Caco-2 (cell line): Measurements from ENCODE around the gene IL22RA1. TPM values are rescaled to one million over a fixed set of nuclear protein-coding genes. Genes with fewer than 3 reads are reported as not detected.
A peak's percentile ranks its signal among the peaks of the same experiment; 100 is the strongest.

Experiments
- BruUV-seq: library from RNA; stranded (reverse); fragments of 400-500 nt; replicated peaks from 2 replicates; lab custom pipeline; 2021; lab: Mats Ljungman, UMichigan
- CTCF ChIA-PET: fragments of 300-600 bp; sonication (Branson Sonifier 250); formaldehyde crosslinking; loops from one replicate; lab custom pipeline; 2022; ENCODE audit warnings: antibody characterized with exemption; lab: Charles Lee
- POLR2A ChIA-PET: fragments of 300-600 bp; sonication (Branson Sonifier 250); formaldehyde crosslinking; loops from one replicate; lab custom pipeline; 2022; ENCODE audit warnings: antibody characterized with exemption; lab: Charles Lee
- DNase-seq, 2 experiments: peaks; one replicate each; pipeline versions ENCODE4 v3.0.0 to v3.0.0-alpha.2; 2020 to 2022
- H3K27me3 ChIP-seq: replicated peaks from 2 replicates; pipeline ENCODE4 v1.6.0; 2011; ENCODE audit warnings: low read length; ENCODE audit not compliant: control insufficient read depth, insufficient read depth
- H3K36me3 ChIP-seq: 2 replicates; pipeline ENCODE4 v1.5.1; 2011; ENCODE audit warnings: low read length; ENCODE audit not compliant: control insufficient read depth, insufficient read depth
- H3K4me1 ChIP-seq: fragments of 250-450 bp; sonication (Bioruptor Pico); 2 replicates; pipeline ENCODE4 v1.5.1; 2020; ENCODE audit warnings: mild to moderate bottlenecking
- H3K4me3 ChIP-seq: 2 replicates; pipeline ENCODE4 v1.5.1; 2011; ENCODE audit warnings: low read depth, mild to moderate bottlenecking, control low read depth, low read length
- H3K9me3 ChIP-seq: fragments of 250-450 bp; sonication (Bioruptor Pico); 2 replicates; pipeline ENCODE4 v1.5.1; 2020; ENCODE audit warnings: mild to moderate bottlenecking, moderate library complexity
- H3K27ac Mint-ChIP-seq: one replicate; pipeline ENCODE4 v1.8.0; 2022; ENCODE audit warnings: mixed read lengths; ENCODE audit not compliant: unreplicated experiment
- H3K27me3 Mint-ChIP-seq: one replicate; pipeline ENCODE4 v1.8.0; 2022; ENCODE audit warnings: mixed read lengths; ENCODE audit not compliant: insufficient read depth, unreplicated experiment
- H3K36me3 Mint-ChIP-seq: one replicate; pipeline ENCODE4 v1.8.0; 2022; ENCODE audit warnings: mild to moderate bottlenecking, mixed read lengths; ENCODE audit not compliant: insufficient read depth, unreplicated experiment
- H3K4me1 Mint-ChIP-seq: one replicate; pipeline ENCODE4 v1.8.0; 2022; ENCODE audit warnings: low read depth, mixed read lengths; ENCODE audit not compliant: unreplicated experiment
- H3K4me3 Mint-ChIP-seq: one replicate; pipeline ENCODE4 v1.8.0; 2022; ENCODE audit warnings: mild to moderate bottlenecking, moderate library complexity, mixed read lengths; ENCODE audit not compliant: unreplicated experiment
- H3K9me3 Mint-ChIP-seq: one replicate; pipeline ENCODE4 v1.8.0; 2022; ENCODE audit warnings: mixed read lengths; ENCODE audit not compliant: unreplicated experiment
- intact Hi-C: fragments of 100-400 bp; cut with micrococcal nuclease; formaldehyde crosslinking; loops from one replicate; pipeline ENCODE4 v1.10.0; 2022; ENCODE audit not compliant: unreplicated experiment
- total RNA-seq: library from RNA; stranded (reverse); gene quantifications from 2 replicates; pipeline ENCODE4 v1.2.3, GENCODE V29; 2022
- TF ChIP-seq, protein P1 (sequence below), 2 experiments: fragments of 200-600 bp in 1 of 2; IDR thresholded peaks; 1 replicate in 1 of 2; 2 replicates in 1 of 2; pipeline versions ENCODE4 v1.5.1 to v1.8.0; 2011 to 2022; ENCODE audit warnings: antibody characterized with exemption in 1 of 2, control low read depth in 1 of 2, inconsistent platforms in 1 of 2, low read depth in 1 of 2, low read length in 1 of 2, mild to moderate bottlenecking in 1 of 2, moderate library complexity in 1 of 2; ENCODE audit not compliant: insufficient read depth in 1 of 2, severe bottlenecking in 1 of 2, unreplicated experiment in 1 of 2

The IL22RA1 gene
- total RNA-seq, 1 experiment from 2014 or later, result 2.5 TPM

DNA sequence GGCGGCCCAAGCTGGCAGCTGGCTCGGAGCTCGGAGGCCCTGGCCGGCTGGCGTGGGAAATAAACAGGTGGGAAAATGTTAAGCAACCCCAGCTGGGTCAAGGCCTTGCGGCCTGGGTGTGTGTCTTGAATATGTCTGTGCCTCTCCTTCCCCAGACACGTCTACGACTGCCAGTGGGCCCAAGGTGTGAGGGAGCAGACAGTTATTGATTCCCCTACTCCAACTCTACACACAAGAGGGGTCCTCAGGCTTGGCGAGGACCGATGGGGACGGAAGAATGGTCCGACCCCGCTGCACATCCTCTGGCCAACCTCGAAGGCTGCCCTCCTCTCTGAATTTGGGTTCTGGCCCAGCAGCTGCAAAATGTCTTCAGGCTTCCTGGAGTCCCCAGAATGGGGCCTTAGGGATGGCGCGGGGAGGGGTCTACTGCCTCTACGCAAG is 2.2 kb downstream of the IL22RA1 start:
- CTCF ChIA-PET, result no interaction called here
- no peak overlapping the region for H3K4me3 ChIP-seq
- no peaks in the 10 kb centered on the region for H3K9me3 ChIP-seq
- TF ChIP-seq, protein P1, sequence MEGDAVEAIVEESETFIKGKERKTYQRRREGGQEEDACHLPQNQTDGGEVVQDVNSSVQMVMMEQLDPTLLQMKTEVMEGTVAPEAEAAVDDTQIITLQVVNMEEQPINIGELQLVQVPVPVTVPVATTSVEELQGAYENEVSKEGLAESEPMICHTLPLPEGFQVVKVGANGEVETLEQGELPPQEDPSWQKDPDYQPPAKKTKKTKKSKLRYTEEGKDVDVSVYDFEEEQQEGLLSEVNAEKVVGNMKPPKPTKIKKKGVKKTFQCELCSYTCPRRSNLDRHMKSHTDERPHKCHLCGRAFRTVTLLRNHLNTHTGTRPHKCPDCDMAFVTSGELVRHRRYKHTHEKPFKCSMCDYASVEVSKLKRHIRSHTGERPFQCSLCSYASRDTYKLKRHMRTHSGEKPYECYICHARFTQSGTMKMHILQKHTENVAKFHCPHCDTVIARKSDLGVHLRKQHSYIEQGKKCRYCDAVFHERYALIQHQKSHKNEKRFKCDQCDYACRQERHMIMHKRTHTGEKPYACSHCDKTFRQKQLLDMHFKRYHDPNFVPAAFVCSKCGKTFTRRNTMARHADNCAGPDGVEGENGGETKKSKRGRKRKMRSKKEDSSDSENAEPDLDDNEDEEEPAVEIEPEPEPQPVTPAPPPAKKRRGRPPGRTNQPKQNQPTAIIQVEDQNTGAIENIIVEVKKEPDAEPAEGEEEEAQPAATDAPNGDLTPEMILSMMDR (IDR thresholded peaks at IDR 0.05; ENCODE audit: insufficient read depth in 1 of 2, low read depth in 1 of 2, low read length in 1 of 2, severe bottlenecking in 1 of 2, unreplicated experiment in 1 of 2), result no peak
- H3K27me3 ChIP-seq, result no peaks in the 10 kb centered on the region
- H3K4me1 ChIP-seq, result peaks cover 14% of the 10 kb centered on the region
- POLR2A ChIA-PET, result no interaction called here
- no peak overlapping the region for H3K4me3 Mint-ChIP-seq
- no peak overlapping the region for H3K27ac Mint-ChIP-seq
- H3K36me3 ChIP-seq, result no peaks in the 10 kb centered on the region
- no peaks in the 10 kb centered on the region for H3K27me3 Mint-ChIP-seq
- H3K4me1 Mint-ChIP-seq, result peaks cover 13% of the 10 kb centered on the region
- H3K36me3 Mint-ChIP-seq, result no peaks in the 10 kb centered on the region
- peak in 1 of 2 experiments; percentile 15 for DNase-seq
- H3K9me3 Mint-ChIP-seq, result no peaks in the 10 kb centered on the region
- BruUV-seq, result no TSS peak
- intact Hi-C loops, result no loop called here

DNA sequence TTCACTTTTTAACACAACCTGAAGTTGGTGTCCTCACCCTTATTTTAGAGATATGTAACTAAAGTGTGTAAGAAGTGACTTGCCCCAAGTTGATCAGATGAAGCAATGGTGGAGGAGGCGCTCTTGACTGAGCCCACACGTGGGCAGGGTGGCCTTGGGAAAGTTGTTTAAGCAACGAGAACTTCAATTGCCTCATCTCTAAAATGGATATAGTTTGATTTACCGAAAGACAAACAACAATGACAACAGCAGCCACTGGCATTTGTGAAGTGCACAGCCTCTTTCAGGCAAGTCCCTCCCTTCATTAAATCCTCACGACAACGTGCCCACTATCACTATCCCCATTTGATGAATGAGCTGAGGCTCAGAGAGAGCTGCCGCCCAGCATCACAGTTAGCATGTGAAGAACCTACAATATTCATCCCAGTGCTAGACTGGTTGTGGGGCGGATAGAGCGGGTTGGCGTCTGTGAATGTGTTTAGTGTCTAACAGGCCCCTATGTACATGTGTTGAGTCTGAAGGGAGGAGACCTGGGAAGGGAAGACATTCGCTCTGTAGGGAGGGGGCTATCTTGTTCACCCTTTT is 3.0 kb downstream of the IL22RA1 start:
- DNase-seq, result peak in 1 of 2 experiments; percentile 5
- Mint-ChIP-seq H3K36me3 (no peaks in the 10 kb centered on the region), H3K4me1 (peaks cover 13% of the 10 kb centered on the region), H3K27me3 (no peaks in the 10 kb centered on the region), H3K4me3 (no peak overlapping the region), H3K27ac (no peak overlapping the region), H3K9me3 (no peaks in the 10 kb centered on the region)
- intact Hi-C loops, result no loop called here
- no TSS peak for BruUV-seq
- H3K9me3 ChIP-seq, result no peaks in the 10 kb centered on the region
- H3K4me3 ChIP-seq, result no peak overlapping the region
- H3K36me3 ChIP-seq, result no peaks in the 10 kb centered on the region
- ChIA-PET CTCF (no interaction called here), POLR2A (no interaction called here)
- H3K27me3 ChIP-seq, result no peaks in the 10 kb centered on the region
- peaks cover 14% of the 10 kb centered on the region for H3K4me1 ChIP-seq
- TF ChIP-seq, protein P1 (IDR thresholded peaks at IDR 0.05; ENCODE audit: insufficient read depth in 1 of 2, low read depth in 1 of 2, low read length in 1 of 2, severe bottlenecking in 1 of 2, unreplicated experiment in 1 of 2), result no peak

DNA sequence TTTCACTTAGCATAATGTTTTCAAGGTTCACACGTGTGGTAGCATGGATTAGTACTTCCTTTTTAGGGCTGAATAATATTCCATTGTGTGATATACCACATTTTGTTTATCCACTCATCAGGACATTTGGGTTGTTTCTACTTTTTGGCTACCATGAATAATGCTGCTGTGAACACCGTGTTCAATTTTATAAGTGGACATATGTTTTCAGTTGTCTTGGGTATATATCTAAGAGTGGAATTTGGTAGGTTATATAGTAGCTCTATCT is 3.8 kb downstream of the IL22RA1 start:
- CTCF ChIA-PET, result no interaction called here

More for the DNA sequence above, 3.8 kb downstream of the IL22RA1 start:
- no peaks in the 10 kb centered on the region for H3K27me3 Mint-ChIP-seq
- no peaks in the 10 kb centered on the region for H3K36me3 ChIP-seq
- H3K27me3 ChIP-seq, result no peaks in the 10 kb centered on the region
- no peak overlapping the region for H3K4me3 Mint-ChIP-seq
- peaks cover 10% of the 10 kb centered on the region for H3K4me1 ChIP-seq
- no peaks in the 10 kb centered on the region for H3K9me3 Mint-ChIP-seq
- intact Hi-C loops, result no loop called here
- H3K9me3 ChIP-seq, result no peaks in the 10 kb centered on the region
- TF ChIP-seq, protein P1 (IDR thresholded peaks at IDR 0.05; ENCODE audit: insufficient read depth in 1 of 2, low read depth in 1 of 2, low read length in 1 of 2, severe bottlenecking in 1 of 2, unreplicated experiment in 1 of 2), result no peak
- no peak for DNase-seq
- H3K36me3 Mint-ChIP-seq, result no peaks in the 10 kb centered on the region
- no peak overlapping the region for H3K4me3 ChIP-seq
- H3K4me1 Mint-ChIP-seq, result peaks cover 6% of the 10 kb centered on the region
- no peak overlapping the region for H3K27ac Mint-ChIP-seq
- POLR2A ChIA-PET, result interaction anchor here (0.7 kb wide), 1 partner anchor 12 kb away, joined by 3 read pairs; no protein-coding TSS in a partner anchor
- BruUV-seq, result no TSS peak
